Stimulated activated CD4-positive, alpha-beta T cell treated with anti-CD3 and anti-CD28 coated beads, Interleukin-2, amount 100 ng/mL, for 4 hours (primary cell): ENCODE data around the gene NMD3.

Experiments used
- DNase-seq: peaks from one replicate; pipeline ENCODE4 v3.0.0-alpha.2; 2020; ENCODE audit warnings: low read depth

NMD3 gene

GRCh38 chr3:161284989-161285388, 63.9 kb downstream of the NMD3 start:
- DNase-seq, result no peak

DNA sequence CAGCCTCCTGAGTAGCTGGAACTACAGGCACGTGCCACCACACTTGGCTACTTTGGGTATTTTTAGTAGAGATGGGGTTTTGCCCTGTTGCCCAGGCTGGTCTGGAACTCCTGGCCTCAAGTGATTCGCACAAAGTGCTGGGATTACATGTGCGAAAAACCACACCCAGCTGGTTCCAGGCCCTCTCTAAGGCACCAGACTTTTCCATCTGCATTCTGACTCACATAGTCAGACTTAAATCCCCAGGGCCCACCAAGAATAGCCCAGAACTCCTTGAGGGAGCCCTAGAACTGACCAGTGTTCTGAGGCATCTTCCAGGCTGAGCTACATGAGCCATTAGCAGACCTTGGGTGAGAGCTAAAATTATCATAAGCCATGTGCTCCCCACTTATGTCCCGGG, 68.1 kb downstream of the NMD3 start:
- DNase-seq, result no peak

- no peak for DNase-seq
Observed at GRCh38 chr3:161291191-161291901, 70.2 kb downstream of the NMD3 start.

GRCh38 chr3:161293381-161293780, 72.3 kb downstream of the NMD3 start:
- no peak for DNase-seq

GRCh38 chr3:161295325-161295724, 74.2 kb downstream of the NMD3 start:
- no peak for DNase-seq

GRCh38 chr3:161296814-161297213, 75.7 kb downstream of the NMD3 start:
- DNase-seq, result no peak
